Inflammatory macrophage treated with lipopolysaccharide for 1 hour (primary cell): Measurements from ENCODE around the gene BICC1.
A peak's percentile ranks its signal among the peaks of the same experiment; 100 is the strongest.

Experiments used
- DNase-seq, 2 donors: peaks; one replicate each; pipeline ENCODE4 v3.0.0-alpha.2; 2020 to 2022

BICC1 gene

GRCh38 chr10:58755677-58756076 lies 243.0 kb downstream of the BICC1 start:
- DNase-seq = no peak

GRCh38 chr10:58756130-58756719 lies 243.6 kb downstream of the BICC1 start:
- DNase-seq = no peak

- DNase-seq = no peak
Measured at GRCh38 chr10:58757352-58758065, 244.8 kb downstream of the BICC1 start.

- no peak for DNase-seq
Measured at GRCh38 chr10:58758321-58758720, 245.6 kb downstream of the BICC1 start.

GRCh38 chr10:58764087-58764747 lies 251.5 kb downstream of the BICC1 start:
- no peak for DNase-seq

GRCh38 chr10:58765910-58766309 lies 253.2 kb downstream of the BICC1 start:
- no peak for DNase-seq

GRCh38 chr10:58767652-58768051 lies 255.0 kb downstream of the BICC1 start:
- DNase-seq = no peak

- no peak for DNase-seq
Measured at GRCh38 chr10:58771863-58772262, 259.2 kb downstream of the BICC1 start.

GRCh38 chr10:58772758-58773157 lies 260.1 kb downstream of the BICC1 start:
- no peak for DNase-seq

GRCh38 chr10:58773341-58773740 lies 260.7 kb downstream of the BICC1 start:
- DNase-seq = no peak

GRCh38 chr10:58773944-58774343 lies 261.3 kb downstream of the BICC1 start:
- no peak for DNase-seq

- DNase-seq = no peak
Measured at GRCh38 chr10:58775960-58776567, 263.4 kb downstream of the BICC1 start.

- no peak for DNase-seq
Measured at GRCh38 chr10:58776568-58777318, 264.1 kb downstream of the BICC1 start.

GRCh38 chr10:58778966-58779365 lies 266.3 kb downstream of the BICC1 start:
- no peak for DNase-seq

GRCh38 chr10:58779594-58779993 lies 266.9 kb downstream of the BICC1 start:
- no peak for DNase-seq

GRCh38 chr10:58780476-58780875 lies 267.8 kb downstream of the BICC1 start:
- DNase-seq = no peak

GRCh38 chr10:58781873-58782488 lies 269.3 kb downstream of the BICC1 start:
- DNase-seq = peak; percentile 7 to 75

- no peak for DNase-seq
Measured at GRCh38 chr10:58782876-58783851, 270.5 kb downstream of the BICC1 start.

- DNase-seq = no peak
Measured at GRCh38 chr10:58784361-58784760, 271.7 kb downstream of the BICC1 start.

- DNase-seq = no peak
Measured at GRCh38 chr10:58785354-58785753, 272.7 kb downstream of the BICC1 start.

GRCh38 chr10:58791137-58791536 lies 278.5 kb downstream of the BICC1 start:
- no peak for DNase-seq
